ENCODE measurements around the gene PEX26.

DNA sequence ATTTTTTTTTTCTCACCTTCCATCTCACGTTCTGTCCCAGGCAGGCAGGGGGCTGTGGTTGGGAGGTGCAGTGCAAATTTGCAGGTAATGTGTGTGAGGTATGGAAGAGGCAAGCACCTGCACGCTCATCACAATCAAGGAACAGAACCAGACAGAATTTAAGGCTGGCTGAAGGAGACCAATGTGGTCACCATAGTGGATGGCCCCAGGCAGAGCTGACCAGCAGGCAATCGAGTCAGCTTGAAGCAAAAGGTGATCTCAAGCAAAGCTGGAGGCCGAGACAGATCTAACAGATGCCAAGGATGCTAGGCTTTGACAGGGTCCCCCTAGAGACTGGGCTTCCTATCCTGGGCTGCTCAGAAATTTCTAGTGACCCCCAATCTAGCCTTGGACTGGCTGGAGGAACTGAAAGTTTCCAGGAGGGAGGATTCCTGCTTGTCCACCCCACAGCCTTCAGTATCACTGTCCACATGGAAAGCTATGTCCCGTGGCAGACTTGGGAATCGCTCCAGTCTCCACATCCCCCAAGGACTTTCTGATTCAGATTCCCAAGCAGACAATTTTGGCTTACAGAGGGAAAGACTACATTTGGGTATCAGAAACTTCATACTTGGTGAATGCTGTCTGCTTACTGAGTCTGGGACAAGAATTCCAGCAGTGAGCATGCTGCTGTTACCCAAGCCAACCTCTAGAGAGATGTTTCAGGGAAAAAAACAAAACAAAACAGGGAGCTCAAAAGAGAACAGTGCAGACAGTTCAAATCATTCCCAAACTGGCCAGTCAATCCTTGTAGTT is 44.4 kb upstream of the PEX26 start:
- no peak for TF ChIP-seq GATA2 (IDR thresholded peaks at IDR 0.05; ENCODE audit: low read depth, low read length)
- no peak for TF ChIP-seq GATA3 (IDR thresholded peaks at IDR 0.05; ENCODE audit: low read depth, low read length)

Measured in SH-SY5Y (cell line).